ENCODE data around the gene CXCL1. TPM values are rescaled to one million over a fixed set of nuclear protein-coding genes. Genes with fewer than 3 reads are reported as not detected.

CXCL1 gene
- total RNA-seq, 1 donor from 2014 or later, result 18.0 TPM

- no peaks in the 10 kb centered on the region for H3K4me1 ChIP-seq
- intact Hi-C loops (cut with DNase I), result no loop called here
- DNase-seq (ENCODE audit: low spot score in 2 of 2), result no peak
- no peaks in the 10 kb centered on the region for H3K27me3 ChIP-seq
- H3K36me3 ChIP-seq, result no peaks in the 10 kb centered on the region
- H3K9me3 ChIP-seq, result no peaks in the 10 kb centered on the region
- H3K4me3 ChIP-seq, result peak overlapping the region in 1 of 2 donors; percentile 31
- no peak for TF ChIP-seq CTCF (IDR thresholded peaks at IDR 0.05)
- H3K27ac ChIP-seq, result no peak overlapping the region
Observed at GRCh38 chr4:73852771-73853170, 16.4 kb upstream of the CXCL1 start.

DNA sequence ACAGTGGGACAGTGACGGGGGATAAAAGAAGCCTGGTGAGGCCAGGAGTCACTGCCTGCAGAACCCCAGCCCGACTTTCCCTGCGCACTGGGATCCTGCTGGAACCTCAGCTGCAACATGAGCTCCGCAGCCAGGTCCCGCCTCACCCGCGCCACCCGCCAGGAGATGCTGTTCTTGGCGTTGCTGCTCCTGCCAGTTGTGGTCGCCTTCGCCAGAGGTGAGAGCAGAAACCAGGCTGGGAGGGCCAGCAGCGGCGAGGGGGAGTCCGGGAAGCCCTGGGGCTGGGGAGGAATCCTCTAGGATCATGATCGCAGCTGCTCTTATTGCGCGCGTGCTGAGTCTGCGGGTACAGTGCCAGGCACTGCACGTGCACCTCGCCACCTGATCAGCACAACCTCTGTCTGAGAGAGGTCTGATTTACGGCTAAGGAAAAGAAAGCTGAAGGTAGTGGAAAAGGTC is 15.9 kb upstream of the CXCL1 start, which contains the start of gene PF4V1:
TSS of gene PF4V1 (plus strand) at position 51 of the 459 bp plus-strand sequence. CDS start at position 118, 67 bp downstream.
- no peaks in the 10 kb centered on the region for H3K9me3 ChIP-seq
- H3K36me3 ChIP-seq, result no peaks in the 10 kb centered on the region
- no peak for TF ChIP-seq CTCF (IDR thresholded peaks at IDR 0.05)
- H3K27me3 ChIP-seq, result no peaks in the 10 kb centered on the region
- H3K27ac ChIP-seq, result no peak within 1 kb of the TSS
- no peaks in the 10 kb centered on the region for H3K4me1 ChIP-seq
- peak within 1 kb of the TSS in 1 of 2 donors; percentile 31 for H3K4me3 ChIP-seq
- intact Hi-C loops (cut with DNase I), result no loop called here
- no peak for DNase-seq (ENCODE audit: low spot score in 2 of 2)

DNA sequence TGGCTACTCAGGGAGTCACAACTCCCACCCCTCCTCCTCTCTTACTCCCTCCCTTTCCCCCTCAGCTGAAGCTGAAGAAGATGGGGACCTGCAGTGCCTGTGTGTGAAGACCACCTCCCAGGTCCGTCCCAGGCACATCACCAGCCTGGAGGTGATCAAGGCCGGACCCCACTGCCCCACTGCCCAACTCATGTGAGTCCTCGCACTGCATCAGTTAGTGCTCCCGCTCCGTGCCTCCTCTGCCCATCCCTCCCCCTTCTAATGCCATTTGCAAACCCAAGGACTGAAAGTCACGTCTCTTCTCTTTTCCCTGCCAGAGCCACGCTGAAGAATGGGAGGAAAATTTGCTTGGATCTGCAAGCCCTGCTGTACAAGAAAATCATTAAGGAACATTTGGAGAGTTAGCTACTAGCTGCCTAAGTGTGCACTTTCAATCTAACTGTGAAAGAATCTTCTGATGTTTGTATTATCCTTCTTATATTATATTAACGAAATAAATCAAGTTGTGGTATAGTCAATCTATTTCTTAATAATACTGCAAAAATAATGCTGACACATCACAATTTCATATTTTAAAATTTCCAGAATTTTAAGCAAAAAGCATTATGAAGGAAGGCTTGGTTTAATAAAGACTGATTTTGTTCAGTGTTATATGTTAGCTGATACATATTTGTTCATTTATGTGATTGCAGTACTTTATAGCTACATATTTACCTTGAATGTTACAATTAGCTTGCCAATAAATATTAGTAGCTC is 15.3 kb upstream of the CXCL1 start:
- DNase-seq (ENCODE audit: low spot score in 2 of 2), result no peak
- Histone ChIP-seq H3K27me3 (no peaks in the 10 kb centered on the region), H3K4me3 (peak overlapping the region in 1 of 2 donors; percentile 31), H3K36me3 (no peaks in the 10 kb centered on the region), H3K4me1 (no peaks in the 10 kb centered on the region), H3K27ac (no peak overlapping the region), H3K9me3 (no peaks in the 10 kb centered on the region)
- intact Hi-C loops (cut with DNase I), result no loop called here
- TF ChIP-seq CTCF (IDR thresholded peaks at IDR 0.05), result no peak

GRCh38 chr4:73855406-73855805 is 13.8 kb upstream of the CXCL1 start:
- TF ChIP-seq CTCF (IDR thresholded peaks at IDR 0.05), result no peak
- H3K4me1 ChIP-seq, result no peaks in the 10 kb centered on the region
- no peak overlapping the region for H3K27ac ChIP-seq
- intact Hi-C loops (cut with DNase I), result loop anchor here (5.0 kb wide), 1 partner anchor 123 kb away; no protein-coding TSS in a partner anchor
- H3K9me3 ChIP-seq, result no peaks in the 10 kb centered on the region
- no peak for DNase-seq (ENCODE audit: low spot score in 2 of 2)
- no peaks in the 10 kb centered on the region for H3K27me3 ChIP-seq
- no peak overlapping the region for H3K4me3 ChIP-seq
- H3K36me3 ChIP-seq, result no peaks in the 10 kb centered on the region

DNA sequence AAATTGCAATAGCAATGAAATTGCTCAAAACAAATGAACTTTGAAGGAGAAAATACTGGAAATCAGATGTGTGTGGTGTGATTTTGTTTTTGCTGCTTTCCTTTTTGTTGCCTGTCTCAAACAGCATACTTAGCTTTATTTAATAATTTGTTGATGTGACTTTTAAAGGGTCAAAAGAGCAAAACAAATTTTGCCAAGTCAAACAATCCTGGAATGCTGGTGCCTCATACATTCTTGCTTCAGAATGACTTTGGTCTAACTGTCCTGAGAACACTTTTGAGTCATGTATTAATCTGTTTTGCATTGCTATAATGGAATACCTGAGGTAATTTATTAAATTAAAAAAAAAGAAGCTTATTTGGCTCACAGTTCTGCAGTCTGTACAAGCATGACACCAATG is 12.7 kb upstream of the CXCL1 start:
- DNase-seq (ENCODE audit: low spot score in 2 of 2), result no peak
- Histone ChIP-seq H3K27me3 (no peaks in the 10 kb centered on the region), H3K4me3 (no peak overlapping the region), H3K36me3 (no peaks in the 10 kb centered on the region), H3K27ac (no peak overlapping the region), H3K4me1 (no peaks in the 10 kb centered on the region), H3K9me3 (no peaks in the 10 kb centered on the region)
- intact Hi-C loops (cut with DNase I), result loop anchor here (5.0 kb wide), 1 partner anchor 124 kb away; no protein-coding TSS in a partner anchor
- TF ChIP-seq CTCF (IDR thresholded peaks at IDR 0.05), result no peak

All from ascending aorta (tissue), 2 donors.